ENCODE measurements around the gene IL17C. TPM values are rescaled to one million over a fixed set of nuclear protein-coding genes. Genes with fewer than 3 reads are reported as not detected.
A peak's percentile ranks its signal among the peaks of the same experiment; 100 is the strongest.

IL17C gene
- total and polyA plus RNA-seq, 9 of the 15 experiments (the other 6 are each of a cell fraction or from before 2014, with no cell fraction given) = not detected

DNA sequence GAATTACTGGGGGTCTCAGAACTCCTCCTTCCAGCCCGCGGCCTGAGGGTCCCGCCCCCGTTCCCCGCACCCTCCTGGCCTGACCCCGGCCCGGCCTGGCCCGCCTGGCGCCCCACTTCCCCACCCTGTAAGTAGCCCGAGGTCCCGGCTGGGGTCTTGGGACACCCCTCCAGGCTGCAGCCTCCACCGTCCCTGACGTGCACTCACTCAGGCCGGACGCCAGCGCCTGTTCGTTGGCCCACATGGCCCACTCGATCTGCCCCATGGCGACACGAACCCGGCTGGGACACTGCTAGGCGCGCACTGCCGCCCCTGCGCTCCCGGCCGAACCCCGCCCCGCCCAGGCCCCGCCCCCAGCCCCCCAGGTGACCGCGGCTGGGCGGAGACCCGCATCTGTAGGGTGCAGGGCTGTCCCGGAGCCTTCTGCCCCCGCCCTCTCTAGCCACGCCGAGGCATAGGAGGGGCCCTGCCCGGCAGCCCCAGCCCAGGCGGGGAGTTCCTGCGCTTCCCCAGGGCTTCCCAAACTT lies 12.4 kb downstream of the IL17C start, which contains the start of gene CYBA (continued):
- TF ChIP-seq LCOR (CRISPR knock-in tag; IDR thresholded peaks at IDR 0.05) (0 out of 2 replicates have a peak, but pooled peaks have one; percentile 23), NFE2 (IDR thresholded peaks at IDR 0.05; ENCODE audit: low read depth) (no peak), ESRRB (CRISPR knock-in tag; IDR thresholded peaks at IDR 0.05; ENCODE audit: borderline replicate concordance) (no peak), SMC3 (conservative IDR thresholded peaks at IDR 0.05; ENCODE audit: insufficient read depth, low read depth, low read length) (0 out of 2 replicates have a peak, but pooled peaks have one; percentile 3), ZFP1 (CRISPR knock-in tag; IDR thresholded peaks at IDR 0.05) (no peak), RBFOX2 (IDR thresholded peaks at IDR 0.05; ENCODE audit: low read depth, low read length) (peak; percentile 81), ZNF384 (IDR thresholded peaks at IDR 0.05; ENCODE audit: low read depth, low read length) (no peak), ARID2 (IDR thresholded peaks at IDR 0.05) (no peak), JUN (IDR thresholded peaks at IDR 0.05; ENCODE audit: borderline replicate concordance, low read depth, low read length) (no peak), JUN (CRISPR knock-in tag; IDR thresholded peaks at IDR 0.05; ENCODE audit: borderline replicate concordance) (no peak), FUS (optimal IDR thresholded peaks at IDR 0.05; ENCODE audit: low read depth, low read length) (peak; percentile 39)
- TF ChIP-seq, protein P1, sequence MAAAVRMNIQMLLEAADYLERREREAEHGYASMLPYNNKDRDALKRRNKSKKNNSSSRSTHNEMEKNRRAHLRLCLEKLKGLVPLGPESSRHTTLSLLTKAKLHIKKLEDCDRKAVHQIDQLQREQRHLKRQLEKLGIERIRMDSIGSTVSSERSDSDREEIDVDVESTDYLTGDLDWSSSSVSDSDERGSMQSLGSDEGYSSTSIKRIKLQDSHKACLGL (CRISPR knock-in tag; IDR thresholded peaks at IDR 0.05; ENCODE audit: borderline replicate concordance, poor library complexity, severe bottlenecking) = no peak
- TF ChIP-seq, protein P2, sequence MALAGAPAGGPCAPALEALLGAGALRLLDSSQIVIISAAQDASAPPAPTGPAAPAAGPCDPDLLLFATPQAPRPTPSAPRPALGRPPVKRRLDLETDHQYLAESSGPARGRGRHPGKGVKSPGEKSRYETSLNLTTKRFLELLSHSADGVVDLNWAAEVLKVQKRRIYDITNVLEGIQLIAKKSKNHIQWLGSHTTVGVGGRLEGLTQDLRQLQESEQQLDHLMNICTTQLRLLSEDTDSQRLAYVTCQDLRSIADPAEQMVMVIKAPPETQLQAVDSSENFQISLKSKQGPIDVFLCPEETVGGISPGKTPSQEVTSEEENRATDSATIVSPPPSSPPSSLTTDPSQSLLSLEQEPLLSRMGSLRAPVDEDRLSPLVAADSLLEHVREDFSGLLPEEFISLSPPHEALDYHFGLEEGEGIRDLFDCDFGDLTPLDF (CRISPR knock-in tag; IDR thresholded peaks at IDR 0.05) = 0 out of 2 replicates have a peak, but pooled peaks have one; percentile 63
- TF ChIP-seq, protein P3, sequence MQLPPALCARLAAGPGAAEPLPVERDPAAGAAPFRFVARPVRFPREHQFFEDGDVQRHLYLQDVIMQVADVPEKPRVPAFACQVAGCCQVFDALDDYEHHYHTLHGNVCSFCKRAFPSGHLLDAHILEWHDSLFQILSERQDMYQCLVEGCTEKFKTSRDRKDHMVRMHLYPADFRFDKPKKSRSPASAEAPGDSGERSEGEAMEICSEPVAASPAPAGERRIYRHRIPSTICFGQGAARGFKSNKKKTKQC (CRISPR knock-in tag; IDR thresholded peaks at IDR 0.05) = peak; percentile 14; the same call in 1 of the 2 replicates

All from K562 (cell line).